HG02981 (cell line): ENCODE results near the gene PIP5K1C.
"Not testable (repeated sequence)": the region's sequence is repeated elsewhere in the genome, so short reads cannot be mapped to it uniquely, and the experiment has no call there.

Source experiments
- ATAC-seq: cut with Tn5 transposase; IDR thresholded peaks from one replicate; pipeline ENCODE4 v1.9.1; 2021; ENCODE audit warnings: mild to moderate bottlenecking, moderate library complexity; ENCODE audit not compliant: unreplicated experiment

Gene PIP5K1C

DNA sequence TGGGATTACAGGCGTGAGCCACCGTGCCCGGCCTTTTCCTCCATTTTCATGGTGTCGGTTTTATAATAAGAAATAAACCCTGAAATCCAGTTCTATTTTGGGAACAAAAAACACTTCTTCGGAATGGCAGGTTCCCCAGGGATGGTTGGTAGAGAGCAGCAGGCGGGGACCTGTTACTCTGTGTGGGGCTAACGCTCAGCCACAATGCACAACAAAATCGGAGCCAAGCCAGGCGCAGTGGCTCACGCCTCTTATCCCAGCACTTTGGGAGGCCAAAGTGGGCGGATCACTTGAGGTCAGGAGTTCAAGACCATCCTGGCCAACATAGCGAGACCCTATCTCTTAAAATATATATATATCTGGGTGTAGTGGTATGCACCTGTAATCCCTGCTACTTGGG, 99.2 kb downstream of the PIP5K1C start:
- no peak for ATAC-seq

GRCh38 chr19:3599776-3600187, 100.5 kb downstream of the PIP5K1C start:
- no peak for ATAC-seq

- no peak for ATAC-seq
Observed at GRCh38 chr19:3595521-3596061, 104.7 kb downstream of the PIP5K1C start.

- no peak for ATAC-seq
Observed at GRCh38 chr19:3593156-3593555, 107.1 kb downstream of the PIP5K1C start.

DNA sequence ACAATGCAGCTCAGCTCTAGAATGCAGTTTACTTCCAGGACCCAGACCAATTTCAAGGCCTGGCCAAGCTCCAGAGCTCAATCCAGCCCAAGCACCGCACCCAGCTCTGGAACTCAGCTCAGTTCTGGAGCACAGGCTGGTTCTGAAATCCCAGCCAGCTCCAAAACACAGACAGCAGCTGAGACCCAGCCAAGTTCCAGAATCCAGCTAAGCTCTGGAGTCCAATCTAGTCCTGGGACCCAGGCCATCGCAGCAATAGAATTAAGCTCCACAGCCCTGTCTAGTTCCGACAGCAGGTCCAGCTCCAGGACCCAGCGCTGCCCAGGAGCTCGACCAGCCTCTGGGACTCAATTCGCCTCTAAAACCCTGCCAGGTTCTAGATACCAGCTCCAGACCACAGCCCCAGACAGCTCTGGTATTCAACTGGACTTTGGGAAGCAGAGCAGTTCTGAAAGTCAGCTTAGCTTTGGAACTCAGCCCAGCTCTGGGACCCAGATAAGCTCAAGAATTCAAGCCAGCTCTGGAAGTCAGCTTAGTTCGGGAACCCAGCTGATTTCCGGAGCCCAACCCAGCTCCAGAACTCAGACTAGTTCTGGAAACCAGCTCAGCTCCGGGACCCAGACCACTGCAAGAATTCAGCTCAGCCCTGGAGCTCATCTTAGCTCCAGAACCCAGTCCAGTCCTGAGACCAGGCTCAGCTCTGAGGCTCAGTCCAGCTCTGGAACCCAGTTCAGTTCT, 108.2 kb downstream of the PIP5K1C start:
- ATAC-seq: no peak

DNA sequence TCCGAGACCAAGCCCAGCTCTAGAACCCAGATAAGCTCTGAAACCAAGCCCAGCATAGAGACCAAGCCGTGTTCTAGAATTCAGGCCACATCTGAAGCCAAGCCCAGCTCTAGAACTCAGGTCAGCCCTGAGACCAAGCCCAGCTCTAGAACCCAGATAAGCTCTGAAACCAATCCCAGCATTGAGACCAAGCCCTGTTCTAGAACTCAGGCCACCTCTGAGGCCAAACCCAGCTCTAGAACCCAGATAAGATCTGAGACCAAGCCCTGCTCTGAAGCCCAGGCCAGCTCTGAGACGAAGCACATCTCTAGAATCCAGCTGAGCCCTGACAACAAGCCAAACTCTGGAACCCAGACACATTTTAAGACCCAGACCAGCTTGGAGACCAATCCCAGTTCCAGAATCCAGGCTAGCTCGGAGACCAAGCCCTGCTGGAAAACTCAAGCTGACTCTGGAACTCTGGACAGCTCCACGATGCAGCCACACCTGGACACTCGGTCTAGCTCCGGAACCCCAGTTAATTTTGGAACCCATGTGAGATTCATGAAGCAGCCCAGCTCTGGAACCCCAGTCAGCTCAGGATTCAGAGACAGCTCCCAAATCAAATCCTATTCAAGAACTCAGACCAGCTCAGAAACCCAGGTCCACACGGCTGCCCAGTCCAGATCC, 109.1 kb downstream of the PIP5K1C start:
- no peak for ATAC-seq

- no peak for ATAC-seq
Observed at GRCh38 chr19:3589949-3590348, 110.3 kb downstream of the PIP5K1C start.

DNA sequence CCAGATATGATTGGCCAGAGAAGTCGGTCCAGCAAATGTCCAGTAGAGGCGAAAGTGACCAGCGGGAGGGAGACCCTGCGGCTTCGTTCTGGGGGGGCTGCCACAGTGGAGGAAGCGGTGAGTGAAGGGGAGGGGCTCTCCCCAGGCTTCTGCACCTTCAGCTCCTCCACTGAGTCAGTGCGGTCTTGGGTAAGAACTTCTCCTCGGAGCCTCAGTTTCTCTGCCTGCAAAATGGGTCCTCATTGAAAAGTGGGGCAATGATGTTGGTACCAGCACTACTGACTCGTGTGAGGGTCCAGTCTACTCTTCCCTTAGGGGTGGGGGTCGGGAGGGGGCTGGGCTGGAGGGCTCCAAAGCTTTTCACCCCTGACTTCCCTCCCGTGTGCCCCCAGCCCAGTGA, 110.8 kb downstream of the PIP5K1C start:
- ATAC-seq: no peak

DNA sequence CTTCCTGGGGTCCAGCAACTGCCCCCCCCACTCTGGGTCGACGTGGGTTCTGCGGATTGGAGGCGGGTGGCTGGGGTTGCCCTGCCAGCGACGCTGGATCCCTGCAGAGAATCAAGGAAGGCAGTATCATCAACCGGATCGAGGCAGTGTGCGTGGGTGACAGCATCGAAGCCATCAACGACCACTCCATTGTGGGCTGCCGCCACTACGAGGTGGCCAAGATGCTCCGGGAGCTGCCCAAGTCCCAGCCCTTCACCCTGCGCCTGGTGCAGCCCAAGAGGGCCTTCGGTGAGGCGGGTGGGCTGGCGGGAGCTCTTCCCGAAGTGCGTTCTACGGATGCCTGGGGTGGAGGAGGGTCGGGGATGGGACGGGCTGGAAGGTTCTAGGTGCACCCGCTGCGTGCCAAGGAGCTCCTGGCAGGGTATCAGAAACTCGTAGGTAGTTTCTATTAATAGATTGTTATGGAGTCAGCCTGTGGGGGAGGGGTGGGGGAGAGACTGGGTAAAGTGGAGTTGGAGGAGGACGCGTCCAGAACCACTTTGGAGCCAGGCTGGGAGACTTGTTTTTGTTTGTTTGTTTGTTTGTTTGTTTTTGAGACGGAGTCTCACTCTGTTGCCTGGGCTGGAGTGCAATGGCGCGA, 113.4 kb downstream of the PIP5K1C start:
- ATAC-seq: no peak

DNA sequence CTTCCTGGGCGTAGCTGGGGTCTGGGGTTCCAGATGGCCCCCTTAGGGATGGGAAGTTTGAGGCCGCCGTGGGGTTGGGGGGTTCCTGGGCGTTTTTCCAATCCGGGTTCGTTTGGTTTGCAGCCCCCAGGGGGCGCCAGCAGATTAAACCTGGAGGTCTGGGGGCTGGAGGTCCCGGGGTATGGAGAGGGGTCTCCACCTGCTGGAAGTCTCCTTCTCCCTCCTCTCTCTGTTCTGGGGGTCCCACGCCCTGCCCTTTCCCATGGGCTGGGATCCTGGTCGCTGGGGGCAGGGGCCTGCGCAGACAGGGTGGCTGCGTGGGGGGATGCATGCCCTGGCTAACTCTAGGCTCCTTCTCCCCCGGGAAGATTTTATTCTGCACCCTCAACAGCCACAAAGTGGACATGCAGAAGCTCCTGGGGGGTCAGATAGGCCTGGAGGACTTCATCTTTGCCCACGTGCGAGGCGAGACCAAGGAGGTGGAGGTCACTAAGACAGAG, 114.1 kb downstream of the PIP5K1C start:
- ATAC-seq: no peak

GRCh38 chr19:3585301-3586126, 114.8 kb downstream of the PIP5K1C start, which contains the start of gene GIPC3:
GIPC3 (plus strand) TSS chr19:3585478; CDS start chr19:3585598, 120 bp downstream.
- no peak for ATAC-seq

GRCh38 chr19:3584036-3584802, 116.0 kb downstream of the PIP5K1C start:
- ATAC-seq: not testable (repeated sequence)

- ATAC-seq: not testable (repeated sequence)
Observed at GRCh38 chr19:3581792-3582191, 118.5 kb downstream of the PIP5K1C start.
